Measurements from ENCODE around the gene GARIN5B.
A peak's percentile ranks its signal among the peaks of the same experiment; 100 is the strongest.
"Not testable (repeated sequence)": the region's sequence is repeated elsewhere in the genome, so short reads cannot be mapped to it uniquely, and the experiment has no call there.

GARIN5B gene

GRCh38 chr19:55362990-55363716 is at the start of gene GARIN5B:
Gene GARIN5B (minus strand): TSS chr19:55363260. CDS start chr19:55363066, 194 bp downstream.
- DNase-seq (ENCODE audit: low read depth in 2 of 2), result no peak

GRCh38 chr19:55410168-55410567 is 47.1 kb upstream of the GARIN5B start:
- DNase-seq (ENCODE audit: low read depth in 2 of 2), result no peak

GRCh38 chr19:55409179-55409578 is 46.1 kb upstream of the GARIN5B start:
- not testable (repeated sequence) for DNase-seq (ENCODE audit: low read depth in 2 of 2)

- no peak for DNase-seq (ENCODE audit: low read depth in 2 of 2)
Measured at GRCh38 chr19:55408533-55408872, 45.4 kb upstream of the GARIN5B start.

GRCh38 chr19:55407800-55408532 is 44.9 kb upstream of the GARIN5B start:
- peak; percentile 90 to 91 for DNase-seq (ENCODE audit: low read depth in 2 of 2)

- DNase-seq (ENCODE audit: low read depth in 2 of 2), result not testable (repeated sequence)
Measured at GRCh38 chr19:55407550-55407799, 44.4 kb upstream of the GARIN5B start, which contains the start of gene UBE2S. Gene UBE2S (minus strand): TSS chr19:55407788. CDS start chr19:55407589, 199 bp downstream.

- no peak for DNase-seq (ENCODE audit: low read depth in 2 of 2)
Measured at GRCh38 chr19:55406826-55407549, 43.9 kb upstream of the GARIN5B start.

- no peak for DNase-seq (ENCODE audit: low read depth in 2 of 2)
Measured at GRCh38 chr19:55406091-55406825, 43.2 kb upstream of the GARIN5B start.

- no peak for DNase-seq (ENCODE audit: low read depth in 2 of 2)
Measured at GRCh38 chr19:55405638-55406037, 42.6 kb upstream of the GARIN5B start.

GRCh38 chr19:55402509-55402908 is 39.4 kb upstream of the GARIN5B start:
- no peak for DNase-seq (ENCODE audit: low read depth in 2 of 2)

- DNase-seq (ENCODE audit: low read depth in 2 of 2), result not testable (repeated sequence)
Measured at GRCh38 chr19:55401390-55401789, 38.3 kb upstream of the GARIN5B start.

GRCh38 chr19:55400281-55401087 is 37.4 kb upstream of the GARIN5B start:
- DNase-seq (ENCODE audit: low read depth in 2 of 2), result no peak

- DNase-seq (ENCODE audit: low read depth in 2 of 2), result no peak
Measured at GRCh38 chr19:55398200-55398925, 35.3 kb upstream of the GARIN5B start.

GRCh38 chr19:55392820-55393761 is 30.0 kb upstream of the GARIN5B start:
- no peak for DNase-seq (ENCODE audit: low read depth in 2 of 2)

GRCh38 chr19:55391702-55392615 is 28.9 kb upstream of the GARIN5B start:
- DNase-seq (ENCODE audit: low read depth in 2 of 2), result no peak

- no peak for DNase-seq (ENCODE audit: low read depth in 2 of 2)
Measured at GRCh38 chr19:55391191-55391670, 28.2 kb upstream of the GARIN5B start.

- DNase-seq (ENCODE audit: low read depth in 2 of 2), result no peak
Measured at GRCh38 chr19:55390461-55390880, 27.4 kb upstream of the GARIN5B start.
